GM18861 (cell line): ENCODE data around the gene NHERF1.
A peak's percentile ranks its signal among the peaks of the same experiment; 100 is the strongest.

Experiments
- ATAC-seq: cut with Tn5 transposase; IDR thresholded peaks from one replicate; pipeline ENCODE4 v1.9.1; 2021; ENCODE audit not compliant: unreplicated experiment

The NHERF1 gene

GRCh38 chr17:74767111-74767516 lies 18.7 kb downstream of the NHERF1 start:
- ATAC-seq: no peak

- no peak for ATAC-seq
These were observed 19.8 kb downstream of the NHERF1 start for GRCh38 chr17:74768069-74768762.

- no peak for ATAC-seq
These were observed 20.3 kb downstream of the NHERF1 start for GRCh38 chr17:74768763-74769114.

GRCh38 chr17:74769266-74769855 lies 20.9 kb downstream of the NHERF1 start:
- no peak for ATAC-seq

GRCh38 chr17:74769856-74770497 lies 21.5 kb downstream of the NHERF1 start:
- ATAC-seq: no peak

GRCh38 chr17:74770498-74771318 lies 22.3 kb downstream of the NHERF1 start:
- peak; percentile 48 for ATAC-seq

- ATAC-seq: no peak
These were observed 23.0 kb downstream of the NHERF1 start for GRCh38 chr17:74771319-74771914.

GRCh38 chr17:74772053-74772452 lies 23.6 kb downstream of the NHERF1 start:
- ATAC-seq: no peak

- ATAC-seq: no peak
These were observed 25.0 kb downstream of the NHERF1 start for GRCh38 chr17:74773414-74773813.

GRCh38 chr17:74773871-74774286 lies 25.5 kb downstream of the NHERF1 start:
- no peak for ATAC-seq

GRCh38 chr17:74775409-74776043 lies 27.1 kb downstream of the NHERF1 start:
- no peak for ATAC-seq

- ATAC-seq: peak; percentile 53
These were observed 27.9 kb downstream of the NHERF1 start, which contains the start of gene NAT9 for GRCh38 chr17:74776044-74776962. TSS of gene NAT9 (minus strand) at chr17:74776345. CDS start at chr17:74775698, 647 bp downstream.

GRCh38 chr17:74776990-74777389 lies 28.6 kb downstream of the NHERF1 start:
- no peak for ATAC-seq

- no peak for ATAC-seq
These were observed 29.6 kb downstream of the NHERF1 start for GRCh38 chr17:74777901-74778515.

- ATAC-seq: no peak
These were observed 30.5 kb downstream of the NHERF1 start for GRCh38 chr17:74778960-74779359.

GRCh38 chr17:74779501-74779900 lies 31.1 kb downstream of the NHERF1 start:
- ATAC-seq: no peak

GRCh38 chr17:74779948-74780400 lies 31.5 kb downstream of the NHERF1 start:
- peak; percentile 44 for ATAC-seq

- ATAC-seq: no peak
These were observed 32.2 kb downstream of the NHERF1 start for GRCh38 chr17:74780443-74781238.
